H9 (cell line): ENCODE results near the gene MCFD2. TPM values are rescaled to one million over a fixed set of nuclear protein-coding genes. Genes with fewer than 3 reads are reported as not detected.

Experiments used
- DNase-seq: peaks from one replicate; pipeline ENCODE4 v3.0.0-alpha.2; 2017
- H2AFZ ChIP-seq: one replicate; pipeline ENCODE4 v1.6.1; 2013; ENCODE audit warnings: mild to moderate bottlenecking, low read length, control low read depth, moderate library complexity
- H2AK5ac ChIP-seq: 2 replicates; pipeline ENCODE4 v1.6.1; 2013; ENCODE audit warnings: low read length, control low read depth, mixed read lengths; ENCODE audit not compliant: insufficient read length
- H2BK120ac ChIP-seq: one replicate; pipeline ENCODE4 v1.6.1; 2013; ENCODE audit warnings: low read depth, mild to moderate bottlenecking, low read length, control low read depth, inconsistent platforms; ENCODE audit not compliant: poor library complexity, severe bottlenecking
- H2BK12ac ChIP-seq: 2 replicates; pipeline ENCODE4 v1.6.1; 2013; ENCODE audit warnings: low read length, control low read depth, mixed read lengths, low read depth; ENCODE audit not compliant: insufficient read length
- H2BK15ac ChIP-seq: 2 replicates; pipeline ENCODE4 v1.6.1; 2013; ENCODE audit warnings: low read depth, low read length, control low read depth
- H2BK20ac ChIP-seq: one replicate; pipeline ENCODE4 v1.6.1; 2013; ENCODE audit warnings: low read depth, mild to moderate bottlenecking, low read length, control low read depth, inconsistent platforms; ENCODE audit not compliant: poor library complexity, severe bottlenecking
- H2BK5ac ChIP-seq: 2 replicates; pipeline ENCODE4 v1.6.1; 2013; ENCODE audit warnings: low read length, control low read depth, mixed read lengths; ENCODE audit not compliant: insufficient read length
- H3K14ac ChIP-seq: 2 replicates; pipeline ENCODE4 v1.6.1; 2013; ENCODE audit warnings: low read length, control low read depth; ENCODE audit not compliant: insufficient read depth
- H3K18ac ChIP-seq: 2 replicates; pipeline ENCODE4 v1.6.1; 2013; ENCODE audit warnings: low read depth, mild to moderate bottlenecking, mixed read lengths, low read length, control low read depth; ENCODE audit not compliant: insufficient read length
- H3K23ac ChIP-seq: 2 replicates; pipeline ENCODE4 v1.6.1; 2013; ENCODE audit warnings: low read length, control low read depth, mixed read lengths, low read depth; ENCODE audit not compliant: insufficient read length
- H3K23me2 ChIP-seq: 2 replicates; pipeline ENCODE4 v1.6.1; 2013; ENCODE audit warnings: low read depth, mild to moderate bottlenecking, mixed read lengths, low read length, control low read depth; ENCODE audit not compliant: insufficient read length, poor library complexity, severe bottlenecking
- H3K27ac ChIP-seq: 2 replicates; pipeline ENCODE4 v1.5.1; 2013; ENCODE audit warnings: low read length, control low read depth, mixed read lengths, low read depth; ENCODE audit not compliant: insufficient read length
- H3K27me3 ChIP-seq: 2 replicates; pipeline ENCODE4 v1.6.1; 2013; ENCODE audit warnings: low read length, control low read depth, inconsistent platforms; ENCODE audit not compliant: insufficient read depth
- H3K4ac ChIP-seq: 2 replicates; pipeline ENCODE4 v1.6.1; 2013; ENCODE audit warnings: low read depth, mild to moderate bottlenecking, control low read depth, inconsistent platforms, low read length, moderate library complexity
- H3K4me1 ChIP-seq: 2 replicates; pipeline ENCODE4 v1.6.1; 2013; ENCODE audit warnings: low read length, control low read depth, inconsistent platforms; ENCODE audit not compliant: insufficient read depth
- H3K4me2 ChIP-seq: 2 replicates; pipeline ENCODE4 v1.6.1; 2013; ENCODE audit warnings: low read length, control low read depth, mixed read lengths; ENCODE audit not compliant: insufficient read length, insufficient read depth
- H3K56ac ChIP-seq: 2 replicates; pipeline ENCODE4 v1.6.1; 2013; ENCODE audit warnings: low read depth, mild to moderate bottlenecking, mixed read lengths, low read length, control low read depth; ENCODE audit not compliant: insufficient read length
- H3K79me1 ChIP-seq: 2 replicates; pipeline ENCODE4 v1.6.1; 2013; ENCODE audit warnings: low read depth, mild to moderate bottlenecking, moderate library complexity, low read length, control low read depth, inconsistent platforms; ENCODE audit not compliant: insufficient read depth, poor library complexity, severe bottlenecking
- H3K79me2 ChIP-seq: 2 replicates; pipeline ENCODE4 v1.6.1; 2013; ENCODE audit warnings: low read length, control low read depth, inconsistent platforms; ENCODE audit not compliant: insufficient read depth
- H3K9ac ChIP-seq: 2 replicates; pipeline ENCODE4 v1.6.1; 2013; ENCODE audit warnings: low read length, control low read depth, mixed read lengths; ENCODE audit not compliant: insufficient read length; ENCODE audit errors: extremely low read depth
- H3K9me3 ChIP-seq: one replicate; pipeline ENCODE4 v1.6.1; 2013; ENCODE audit warnings: low read depth, low read length, inconsistent platforms; ENCODE audit not compliant: control insufficient read depth
- H3T11ph ChIP-seq: one replicate; pipeline ENCODE4 v1.6.1; 2013; ENCODE audit warnings: mild to moderate bottlenecking, low read length, control low read depth, inconsistent platforms
- H4K20me1 ChIP-seq: one replicate; pipeline ENCODE4 v1.6.1; 2013; ENCODE audit not compliant: control insufficient read depth, insufficient read length, insufficient read depth
- H4K5ac ChIP-seq: 2 replicates; pipeline ENCODE4 v1.6.1; 2013; ENCODE audit warnings: low read depth, mild to moderate bottlenecking, mixed read lengths, low read length, control low read depth; ENCODE audit not compliant: insufficient read length
- H4K8ac ChIP-seq: replicated peaks from 2 replicates; pipeline ENCODE4 v1.6.1; 2013; ENCODE audit warnings: low read length, control low read depth, mixed read lengths, low read depth; ENCODE audit not compliant: insufficient read length
- H4K91ac ChIP-seq: 2 replicates; pipeline ENCODE4 v1.6.1; 2013; ENCODE audit warnings: low read depth, mild to moderate bottlenecking, moderate library complexity, mixed read lengths, low read length, control low read depth; ENCODE audit not compliant: insufficient read length
- H3K27ac Mint-ChIP-seq, 3 experiments: 2 replicates in 2 of 3; 3 replicates in 1 of 3; pipeline ENCODE4 v1.8.0; 2020 to 2021; ENCODE audit warnings: mixed read lengths in 3 of 3, mild to moderate bottlenecking in 1 of 3, moderate library complexity in 1 of 3
- H3K27me3 Mint-ChIP-seq: 2 replicates; pipeline ENCODE4 v1.8.0; 2021; ENCODE audit warnings: low read depth, mild to moderate bottlenecking, moderate library complexity, mixed read lengths
- H3K36me3 Mint-ChIP-seq, 3 experiments: 2 replicates in 2 of 3; 3 replicates in 1 of 3; pipeline ENCODE4 v1.8.0; 2020 to 2021; ENCODE audit warnings: low read depth in 3 of 3, mixed read lengths in 3 of 3; ENCODE audit not compliant: insufficient read depth in 1 of 3
- H3K4me1 Mint-ChIP-seq, 2 experiments: 2 replicates each; pipeline ENCODE4 v1.8.0; 2020; ENCODE audit warnings: mixed read lengths in 2 of 2
- H3K4me3 Mint-ChIP-seq, 2 experiments: 2 replicates in 1 of 2; 3 replicates in 1 of 2; pipeline ENCODE4 v1.8.0; 2020 to 2021; ENCODE audit warnings: mild to moderate bottlenecking in 2 of 2, mixed read lengths in 2 of 2, moderate library complexity in 1 of 2
- H3K9me3 Mint-ChIP-seq, 2 experiments: 2 replicates in 1 of 2; 3 replicates in 1 of 2; pipeline ENCODE4 v1.8.0; 2020; ENCODE audit warnings: mild to moderate bottlenecking in 2 of 2, mixed read lengths in 2 of 2, moderate library complexity in 1 of 2
- WGBS: extraction: QIAGEN DNeasy Blood & Tissue Kit; methylation state at CpG from one replicate; pipeline ENCODE4 v1.1.7; 2013; ENCODE audit warnings: missing lambda C conversion rate, low lambda C conversion rate, mixed read lengths; ENCODE audit not compliant: insufficient read length; ENCODE audit errors: extremely low coverage; 5-methylcytosine and 5-hydroxymethylcytosine counted together
- total RNA-seq: library from RNA; stranded (reverse); gene quantifications from 2 replicates; pipeline ENCODE4 v1.2.1, GENCODE V29; 2021
- TF ChIP-seq, protein P1 (sequence below): fragments of 200-600 bp; sonication (generic); conservative IDR thresholded peaks from 3 replicates; pipeline ENCODE4 v1.8.0; 2021; ENCODE audit warnings: antibody characterized with exemption, mild to moderate bottlenecking

Gene MCFD2
- total RNA-seq, 1 experiment from 2014 or later = 64.6 TPM

DNA sequence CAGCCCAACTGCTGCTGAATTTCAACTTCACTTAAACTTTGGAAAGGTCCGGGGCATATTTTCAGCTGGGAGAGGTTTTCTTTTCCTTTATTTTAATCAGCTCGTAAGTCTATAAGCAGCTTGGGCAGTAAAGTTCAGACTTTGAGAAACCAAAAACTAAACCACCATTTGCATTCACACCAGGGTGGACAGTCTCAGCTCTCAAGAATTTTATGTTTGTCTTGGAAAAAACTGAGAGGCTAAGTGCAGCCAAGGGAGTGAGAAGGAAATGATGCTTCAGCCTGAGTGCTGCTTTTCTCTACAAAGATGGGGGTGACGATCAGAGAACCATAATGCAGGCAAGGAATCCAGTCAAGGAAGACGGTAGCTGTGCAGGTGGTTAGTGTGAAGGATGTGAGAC, 30.2 kb downstream of the MCFD2 start:
- no CpG with 5 or more reads among the region's 4 CpGs for WGBS
- Histone ChIP-seq H3K4me2 (no peak overlapping the region), H3K27me3 (no peaks in the 10 kb centered on the region)

More for the DNA sequence above, 30.2 kb downstream of the MCFD2 start:
- Histone ChIP-seq H2BK15ac (no peak overlapping the region), H4K8ac (no peak overlapping the region), H3K27ac (no peak overlapping the region), H3K4me1 (no peaks in the 10 kb centered on the region), H3K79me2 (no peaks in the 10 kb centered on the region), H2AK5ac (no peak overlapping the region), H3K23ac (no peak overlapping the region), H3K79me1 (no peaks in the 10 kb centered on the region), H2BK120ac (no peak overlapping the region), H3K23me2 (no peaks in the 10 kb centered on the region), H3K4ac (no peak overlapping the region), H4K20me1 (no peaks in the 10 kb centered on the region), H2AFZ (no peak overlapping the region), H3T11ph (no peak overlapping the region), H4K5ac (no peak overlapping the region), H3K9me3 (no peaks in the 10 kb centered on the region), H2BK12ac (no peak overlapping the region), H2BK20ac (no peak overlapping the region), H3K9ac (no peak overlapping the region), H3K56ac (no peak overlapping the region), H3K14ac (no peak overlapping the region), H2BK5ac (no peak overlapping the region), H4K91ac (no peak overlapping the region), H3K18ac (no peak overlapping the region)
- no peaks in the 10 kb centered on the region; the same call in none of the 2 replicates for H3K27me3 Mint-ChIP-seq
- H3K4me3 Mint-ChIP-seq = no peak overlapping the region; a peak in 1 of 5 replicates
- TF ChIP-seq, protein P1, sequence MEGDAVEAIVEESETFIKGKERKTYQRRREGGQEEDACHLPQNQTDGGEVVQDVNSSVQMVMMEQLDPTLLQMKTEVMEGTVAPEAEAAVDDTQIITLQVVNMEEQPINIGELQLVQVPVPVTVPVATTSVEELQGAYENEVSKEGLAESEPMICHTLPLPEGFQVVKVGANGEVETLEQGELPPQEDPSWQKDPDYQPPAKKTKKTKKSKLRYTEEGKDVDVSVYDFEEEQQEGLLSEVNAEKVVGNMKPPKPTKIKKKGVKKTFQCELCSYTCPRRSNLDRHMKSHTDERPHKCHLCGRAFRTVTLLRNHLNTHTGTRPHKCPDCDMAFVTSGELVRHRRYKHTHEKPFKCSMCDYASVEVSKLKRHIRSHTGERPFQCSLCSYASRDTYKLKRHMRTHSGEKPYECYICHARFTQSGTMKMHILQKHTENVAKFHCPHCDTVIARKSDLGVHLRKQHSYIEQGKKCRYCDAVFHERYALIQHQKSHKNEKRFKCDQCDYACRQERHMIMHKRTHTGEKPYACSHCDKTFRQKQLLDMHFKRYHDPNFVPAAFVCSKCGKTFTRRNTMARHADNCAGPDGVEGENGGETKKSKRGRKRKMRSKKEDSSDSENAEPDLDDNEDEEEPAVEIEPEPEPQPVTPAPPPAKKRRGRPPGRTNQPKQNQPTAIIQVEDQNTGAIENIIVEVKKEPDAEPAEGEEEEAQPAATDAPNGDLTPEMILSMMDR = no peak
- no peaks in the 10 kb centered on the region; a peak in 1 of 7 replicates for H3K36me3 Mint-ChIP-seq
- no peaks in the 10 kb centered on the region; a peak in 2 of 5 replicates for H3K9me3 Mint-ChIP-seq
- H3K4me1 Mint-ChIP-seq = peaks cover 7 to 11% of the 10 kb centered on the region in 2 experiments
- H3K27ac Mint-ChIP-seq = no peak overlapping the region
- no peak for DNase-seq
